ENCODE measurements around the gene CNOT10. TPM values are rescaled to one million over a fixed set of nuclear protein-coding genes. Genes with fewer than 3 reads are reported as not detected.

Gene CNOT10
- total RNA-seq, 2 donors from 2014 or later: 23.8 to 34.1 TPM

DNA sequence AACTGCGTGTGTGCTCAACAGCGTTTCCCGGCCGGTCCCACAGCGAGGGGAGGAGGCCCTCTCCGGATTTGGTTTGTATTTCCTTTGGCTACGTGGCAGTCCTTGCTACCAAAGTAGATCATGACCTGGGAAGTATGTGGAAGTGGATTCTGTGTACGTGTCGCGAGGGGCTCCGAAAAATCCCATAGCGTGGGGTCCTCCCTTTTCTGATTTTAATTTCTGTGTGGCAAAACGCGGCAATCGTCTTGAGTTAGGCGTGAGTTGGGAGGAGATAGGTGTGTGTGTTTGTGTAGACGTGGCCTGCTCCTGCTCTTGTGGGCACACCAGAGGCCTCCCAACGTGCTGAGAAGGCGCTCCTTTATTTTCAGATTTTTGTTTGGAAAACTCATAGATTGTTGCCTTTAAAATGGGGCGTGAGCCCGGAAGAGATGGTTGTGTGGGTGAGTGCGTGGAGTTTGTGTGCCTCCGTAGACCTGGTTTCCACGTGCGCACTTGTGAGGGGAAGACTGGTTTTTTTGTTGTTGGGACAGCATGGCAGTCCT lies 134.1 kb downstream of the CNOT10 start:
- Histone ChIP-seq H3K36me3 (no peaks in the 10 kb centered on the region), H3K27me3 (peaks cover 66% of the 10 kb centered on the region), H3K9me3 (no peaks in the 10 kb centered on the region), H3K4me3 (no peak overlapping the region), H3K4me1 (no peaks in the 10 kb centered on the region), H3K27ac (no peak overlapping the region), H3K9ac (ENCODE audit: low read depth in 2 of 2, low read length in 2 of 2) (no peak overlapping the region)
- intact Hi-C loops (cut with DNase I): no loop called here
- no peak for TF ChIP-seq CTCF (IDR thresholded peaks at IDR 0.05)
- DNase-seq: no peak

DNA sequence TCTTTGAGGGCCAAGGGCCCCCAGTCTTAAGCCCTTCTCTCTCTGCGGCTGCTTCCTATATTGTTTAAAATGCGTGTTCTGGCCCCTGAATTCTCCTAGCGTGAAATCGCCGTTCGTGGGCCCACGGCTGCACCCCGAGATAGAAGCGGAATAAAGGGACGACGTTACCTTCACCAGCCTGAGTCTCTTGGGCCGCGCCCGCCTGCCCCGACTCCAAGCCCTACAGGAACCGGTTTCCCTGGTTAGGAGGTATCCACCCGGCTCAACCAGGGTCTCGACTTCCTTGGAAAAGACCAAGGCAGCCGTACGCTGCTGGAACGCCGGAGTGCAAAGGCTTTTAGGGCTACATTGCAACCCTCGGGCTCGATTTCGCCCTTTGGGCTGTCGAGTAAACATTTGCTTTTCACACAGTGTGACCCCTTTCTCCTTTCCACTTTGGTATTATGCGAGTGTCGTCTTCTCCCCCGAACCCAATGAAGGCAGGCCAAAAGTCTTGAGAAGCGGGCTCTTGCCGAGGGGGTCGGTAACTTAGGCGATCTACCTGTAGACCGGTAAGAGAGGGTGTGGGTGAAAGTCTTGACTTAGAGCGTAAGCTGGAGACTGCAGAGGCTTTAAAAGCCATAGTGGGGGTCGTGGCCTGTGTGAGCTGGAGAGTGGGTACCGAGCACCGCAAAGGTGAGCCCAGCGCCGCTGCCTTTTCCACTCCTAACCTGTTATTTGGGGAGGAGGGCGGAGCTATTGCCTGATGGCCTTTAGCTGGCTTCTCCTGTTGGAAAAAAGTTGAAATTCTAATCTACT lies 134.8 kb downstream of the CNOT10 start:
- no peak overlapping the region for H3K27ac ChIP-seq
- no peak for DNase-seq

DNA sequence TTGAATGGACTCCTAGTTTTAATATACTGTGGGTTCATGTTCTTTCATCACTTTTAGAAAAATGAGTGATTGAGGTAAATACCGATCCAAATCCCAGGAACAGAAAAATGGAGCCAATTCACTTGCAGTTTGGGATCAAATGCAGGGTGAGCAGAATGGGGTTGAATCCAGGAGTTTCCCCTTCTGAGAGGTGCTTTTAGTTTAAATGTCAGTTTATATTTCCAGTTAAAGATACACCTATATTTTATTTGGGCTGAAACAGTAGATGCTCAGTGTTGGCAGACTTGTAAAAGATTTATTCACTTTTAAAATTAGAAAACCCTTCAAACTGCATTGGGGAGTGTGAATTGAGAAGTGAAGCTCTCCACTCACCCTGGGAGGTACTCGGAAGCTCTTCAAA lies 135.4 kb downstream of the CNOT10 start:
- Histone ChIP-seq H3K27ac (no peak overlapping the region), H3K9ac (ENCODE audit: low read depth in 2 of 2, low read length in 2 of 2) (no peak overlapping the region), H3K9me3 (no peaks in the 10 kb centered on the region), H3K36me3 (no peaks in the 10 kb centered on the region), H3K4me3 (no peak overlapping the region), H3K27me3 (peaks cover 62% of the 10 kb centered on the region), H3K4me1 (no peaks in the 10 kb centered on the region)
- TF ChIP-seq CTCF (IDR thresholded peaks at IDR 0.05): no peak
- intact Hi-C loops (cut with DNase I): no loop called here
- no peak for DNase-seq

More for the DNA sequence above, 134.8 kb downstream of the CNOT10 start:
- Histone ChIP-seq H3K27me3 (peaks cover 66% of the 10 kb centered on the region), H3K9me3 (no peaks in the 10 kb centered on the region), H3K9ac (ENCODE audit: low read depth in 2 of 2, low read length in 2 of 2) (no peak overlapping the region), H3K4me3 (no peak overlapping the region), H3K4me1 (no peaks in the 10 kb centered on the region), H3K36me3 (no peaks in the 10 kb centered on the region)
- intact Hi-C loops (cut with DNase I): no loop called here
- no peak for TF ChIP-seq CTCF (IDR thresholded peaks at IDR 0.05)

- no peak for DNase-seq
- Histone ChIP-seq H3K27me3 (peaks cover 58% of the 10 kb centered on the region), H3K9ac (ENCODE audit: low read depth in 2 of 2, low read length in 2 of 2) (no peak overlapping the region), H3K36me3 (no peaks in the 10 kb centered on the region), H3K9me3 (no peaks in the 10 kb centered on the region), H3K4me1 (no peaks in the 10 kb centered on the region), H3K27ac (no peak overlapping the region), H3K4me3 (no peak overlapping the region)
- intact Hi-C loops (cut with DNase I): no loop called here
- TF ChIP-seq CTCF (IDR thresholded peaks at IDR 0.05): no peak
Measured at GRCh38 chr3:32820971-32821685, 136.1 kb downstream of the CNOT10 start.

- no peak for DNase-seq
- Histone ChIP-seq H3K9ac (ENCODE audit: low read depth in 2 of 2, low read length in 2 of 2) (no peak overlapping the region), H3K9me3 (no peaks in the 10 kb centered on the region), H3K36me3 (no peaks in the 10 kb centered on the region), H3K4me3 (no peak overlapping the region), H3K27me3 (peaks cover 53% of the 10 kb centered on the region), H3K27ac (no peak overlapping the region), H3K4me1 (no peaks in the 10 kb centered on the region)
- intact Hi-C loops (cut with DNase I): no loop called here
- no peak for TF ChIP-seq CTCF (IDR thresholded peaks at IDR 0.05)
Measured at GRCh38 chr3:32821686-32822296, 136.8 kb downstream of the CNOT10 start.
